Right lobe of liver (tissue), 4 donors: ENCODE data around the gene HIP1.

ENCODE experiments used
- CTCF ChIP-seq, 4 donors: fragments of 200-600 bp in 3 of 4; fragments of 450-650 bp in 1 of 4; IDR thresholded peaks; one replicate each; pipeline versions ENCODE4 v1.5.1 to v1.8.0; 2016 to 2022; ENCODE audit warnings: antibody characterized with exemption in 4 of 4, mild to moderate bottlenecking in 2 of 4
- POLR2A ChIP-seq: fragments of 450-650 bp; IDR thresholded peaks from one replicate; pipeline ENCODE4 v1.6.1; 2017; ENCODE audit warnings: antibody characterized with exemption, mild to moderate bottlenecking
- donor health status: DM: no; HTN: no; CAD: no.
- donor health status: DM: no; HTN: no; CAD: no.
- donor health status: DM: no; HTN: yes; CAD: no.

DNA sequence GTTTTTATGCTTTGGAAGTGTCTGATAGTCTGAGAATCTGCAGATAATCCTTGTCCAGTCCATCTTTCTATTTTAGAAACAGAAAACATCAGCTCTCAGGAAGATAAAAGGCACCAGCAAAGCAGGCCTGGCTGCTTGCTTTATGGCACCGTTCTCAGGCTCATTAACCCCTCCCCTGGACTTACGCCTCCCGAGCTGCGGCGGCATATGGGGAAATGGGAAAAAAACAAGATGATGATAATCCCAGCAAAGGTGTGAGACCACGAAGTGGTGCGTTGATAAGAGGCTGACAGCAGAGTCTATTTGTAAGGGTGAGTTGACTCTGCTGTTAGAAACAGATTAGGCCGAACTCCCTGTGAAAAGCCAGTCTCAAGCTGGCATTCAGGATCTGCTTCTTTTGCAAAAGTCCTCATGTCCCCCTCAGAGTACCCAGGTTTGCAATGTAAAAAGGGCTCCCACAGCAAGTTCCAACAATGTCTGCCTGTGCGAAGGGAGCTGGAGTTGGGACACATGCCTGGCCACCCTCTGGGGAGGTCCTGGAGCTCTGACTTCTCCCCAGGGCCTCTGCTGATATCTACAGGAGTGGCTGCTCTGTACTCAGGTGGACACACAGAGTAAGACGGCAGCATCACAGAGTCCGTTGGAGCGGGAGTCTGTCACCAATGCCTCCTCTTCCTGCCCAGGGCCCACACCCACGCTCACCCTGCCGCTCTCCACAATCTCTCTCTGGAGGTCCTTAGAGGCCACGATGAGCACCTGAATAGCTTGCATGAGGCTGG lies 192.3 kb downstream of the HIP1 start:
- no peak for TF ChIP-seq CTCF (IDR thresholded peaks at IDR 0.05)
- TF ChIP-seq POLR2A: no peak
